Loucy (cell line): ENCODE results near the gene SDK1.

Source experiments
- H2AFZ ChIP-seq: fragments of 200-600 bp; sonication (generic); 2 replicates; pipeline ENCODE4 v1.6.0; 2016; ENCODE audit warnings: antibody characterized with exemption, mild to moderate bottlenecking, low read length, moderate library complexity
- H3F3A ChIP-seq: fragments of 200-600 bp; 2 replicates; pipeline ENCODE4 v1.6.0; 2016; ENCODE audit warnings: antibody characterized with exemption, low read depth, mild to moderate bottlenecking
- H3K27me3 ChIP-seq: fragments of 200-600 bp; sonication (generic); 2 replicates; pipeline ENCODE4 v1.6.1; 2014; ENCODE audit warnings: low read length, mild to moderate bottlenecking; ENCODE audit not compliant: insufficient read depth, poor library complexity, severe bottlenecking
- H3K36me3 ChIP-seq: fragments of 200-600 bp; sonication (generic); 2 replicates; pipeline ENCODE4 v1.6.1; 2016; ENCODE audit warnings: low read length; ENCODE audit not compliant: insufficient read depth
- H3K4me1 ChIP-seq: fragments of 200-600 bp; sonication (generic); 2 replicates; pipeline ENCODE4 v1.5.1; 2014; ENCODE audit warnings: low read length, mild to moderate bottlenecking; ENCODE audit not compliant: insufficient read depth, poor library complexity, severe bottlenecking
- H3K4me2 ChIP-seq: fragments of 200-600 bp; sonication (generic); 2 replicates; pipeline ENCODE4 v1.6.0; 2014; ENCODE audit warnings: antibody characterized with exemption, low read length, low read depth, mild to moderate bottlenecking; ENCODE audit not compliant: poor library complexity, severe bottlenecking
- H3K4me3 ChIP-seq: fragments of 200-600 bp; sonication (generic); 2 replicates; pipeline ENCODE4 v1.5.1; 2014; ENCODE audit warnings: low read length, mild to moderate bottlenecking, mixed read lengths; ENCODE audit not compliant: poor library complexity, severe bottlenecking
- H3K79me2 ChIP-seq: fragments of 200-600 bp; sonication (generic); 2 replicates; pipeline ENCODE4 v1.6.1; 2014; ENCODE audit warnings: low read length; ENCODE audit not compliant: insufficient read depth
- H3K9ac ChIP-seq: fragments of 200-600 bp; sonication (generic); 2 replicates; pipeline ENCODE4 v1.6.0; 2014; ENCODE audit warnings: mild to moderate bottlenecking, low read depth, low read length, moderate library complexity; ENCODE audit not compliant: poor library complexity, severe bottlenecking
- H3K9me2 ChIP-seq: fragments of 200-600 bp; sonication (generic); replicated peaks from 2 replicates; pipeline ENCODE4 v1.6.1; 2016; ENCODE audit warnings: low read depth, low read length, mixed read lengths
- H3K9me3 ChIP-seq: fragments of 200-600 bp; sonication (generic); 2 replicates; pipeline ENCODE4 v1.6.1; 2014; ENCODE audit warnings: mild to moderate bottlenecking, antibody characterized with exemption, low read length, low read depth; ENCODE audit not compliant: insufficient read depth
- H4K20me1 ChIP-seq: fragments of 200-600 bp; sonication (generic); 2 replicates; pipeline ENCODE4 v1.6.0; 2014; ENCODE audit warnings: antibody characterized with exemption, low read length, mild to moderate bottlenecking; ENCODE audit not compliant: insufficient read depth, poor library complexity, severe bottlenecking
- CTCF ChIP-seq: fragments of 200-600 bp; sonication (generic); conservative IDR thresholded peaks from 2 replicates; pipeline ENCODE4 v1.5.1; 2014; ENCODE audit warnings: mild to moderate bottlenecking, antibody characterized with exemption, low read length
- EZH2phosphoT487 ChIP-seq: fragments of 200-600 bp; IDR thresholded peaks from 2 replicates; pipeline ENCODE4 v1.6.1; 2018; ENCODE audit warnings: antibody characterized with exemption, mild to moderate bottlenecking, moderate library complexity, borderline replicate concordance

SDK1 gene

GRCh38 chr7:4268040-4268965, 967.3 kb downstream of the SDK1 start:
- H3F3A ChIP-seq, result no peaks in the 10 kb centered on the region
- H3K36me3 ChIP-seq, result no peaks in the 10 kb centered on the region
- peaks cover 8% of the 10 kb centered on the region; the same call in 1 of the 2 replicates for H3K9me3 ChIP-seq
- H3K4me1 ChIP-seq, result no peaks in the 10 kb centered on the region
- H3K79me2 ChIP-seq, result no peaks in the 10 kb centered on the region
- H3K9ac ChIP-seq, result no peak overlapping the region
- no peak overlapping the region for H2AFZ ChIP-seq
- no peak overlapping the region for H3K4me3 ChIP-seq
- H3K9me2 ChIP-seq, result no peaks in the 10 kb centered on the region
- TF ChIP-seq CTCF (no peak), EZH2phosphoT487 (no peak)
- no peak overlapping the region for H3K4me2 ChIP-seq
- H4K20me1 ChIP-seq, result no peaks in the 10 kb centered on the region
- H3K27me3 ChIP-seq, result no peaks in the 10 kb centered on the region

DNA sequence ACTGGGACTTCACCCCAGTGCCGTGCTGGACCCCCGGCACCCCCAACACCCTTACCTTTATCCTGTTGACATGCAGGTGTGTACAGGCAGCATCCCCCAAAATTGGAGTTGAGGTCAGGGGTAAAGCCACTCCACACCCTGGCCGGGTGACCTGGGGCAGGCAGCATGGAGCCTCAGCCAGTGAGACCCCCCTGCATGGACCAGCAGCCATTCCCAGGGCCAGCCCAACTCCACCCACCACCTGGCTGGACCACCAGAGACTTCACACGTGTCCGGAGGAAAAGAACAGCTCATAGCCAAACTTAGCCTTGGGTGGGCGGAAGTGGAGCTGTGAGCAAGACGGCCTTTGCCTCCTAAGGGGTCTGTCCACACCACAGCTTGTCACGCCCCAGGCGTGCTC, 968.0 kb downstream of the SDK1 start:
- no peaks in the 10 kb centered on the region for H3K4me1 ChIP-seq
- H3K9me2 ChIP-seq, result no peaks in the 10 kb centered on the region
- no peak for TF ChIP-seq EZH2phosphoT487
- TF ChIP-seq CTCF, result no peak
- H3K27me3 ChIP-seq, result no peaks in the 10 kb centered on the region
- H3K9ac ChIP-seq, result no peak overlapping the region
- peaks cover 8% of the 10 kb centered on the region; the same call in 1 of the 2 replicates for H3K9me3 ChIP-seq
- no peaks in the 10 kb centered on the region for H3F3A ChIP-seq
- no peak overlapping the region for H3K4me3 ChIP-seq
- H2AFZ ChIP-seq, result no peak overlapping the region
- H4K20me1 ChIP-seq, result no peaks in the 10 kb centered on the region
- no peaks in the 10 kb centered on the region for H3K36me3 ChIP-seq
- H3K4me2 ChIP-seq, result no peak overlapping the region
- no peaks in the 10 kb centered on the region for H3K79me2 ChIP-seq

- H3K4me1 ChIP-seq, result no peaks in the 10 kb centered on the region
- H2AFZ ChIP-seq, result no peak overlapping the region
- no peak overlapping the region for H3K4me3 ChIP-seq
- H3K79me2 ChIP-seq, result no peaks in the 10 kb centered on the region
- H3K27me3 ChIP-seq, result no peaks in the 10 kb centered on the region
- H4K20me1 ChIP-seq, result no peaks in the 10 kb centered on the region
- H3K9me2 ChIP-seq, result no peaks in the 10 kb centered on the region
- no peaks in the 10 kb centered on the region for H3F3A ChIP-seq
- no peaks in the 10 kb centered on the region for H3K36me3 ChIP-seq
- H3K9me3 ChIP-seq, result peaks cover 8% of the 10 kb centered on the region; the same call in 1 of the 2 replicates
- H3K4me2 ChIP-seq, result no peak overlapping the region
- H3K9ac ChIP-seq, result no peak overlapping the region
- no peak for TF ChIP-seq EZH2phosphoT487
- no peak for TF ChIP-seq CTCF
Measured at GRCh38 chr7:4269746-4270145, 968.7 kb downstream of the SDK1 start.
